Right lobe of liver (tissue), 4 donors: ENCODE results near the gene GSG1L.

ENCODE experiments used
- POLR2A ChIP-seq: fragments of 450-650 bp; IDR thresholded peaks from one replicate; pipeline ENCODE4 v1.6.1; 2017; ENCODE audit warnings: antibody characterized with exemption, mild to moderate bottlenecking
- TF ChIP-seq, protein P1 (sequence below), 4 donors: fragments of 200-600 bp in 3 of 4; fragments of 450-650 bp in 1 of 4; IDR thresholded peaks; one replicate each; pipeline versions ENCODE4 v1.5.1 to v1.8.0; 2016 to 2022; ENCODE audit warnings: antibody characterized with exemption in 4 of 4, mild to moderate bottlenecking in 2 of 4
- donor health status: DM: no; HTN: no; CAD: no.
- donor health status: DM: no; HTN: no; CAD: no.
- donor health status: DM: no; HTN: yes; CAD: no.

GRCh38 chr16:28085389-28086171 is 22.1 kb upstream of the GSG1L start:
- TF ChIP-seq, protein P1, sequence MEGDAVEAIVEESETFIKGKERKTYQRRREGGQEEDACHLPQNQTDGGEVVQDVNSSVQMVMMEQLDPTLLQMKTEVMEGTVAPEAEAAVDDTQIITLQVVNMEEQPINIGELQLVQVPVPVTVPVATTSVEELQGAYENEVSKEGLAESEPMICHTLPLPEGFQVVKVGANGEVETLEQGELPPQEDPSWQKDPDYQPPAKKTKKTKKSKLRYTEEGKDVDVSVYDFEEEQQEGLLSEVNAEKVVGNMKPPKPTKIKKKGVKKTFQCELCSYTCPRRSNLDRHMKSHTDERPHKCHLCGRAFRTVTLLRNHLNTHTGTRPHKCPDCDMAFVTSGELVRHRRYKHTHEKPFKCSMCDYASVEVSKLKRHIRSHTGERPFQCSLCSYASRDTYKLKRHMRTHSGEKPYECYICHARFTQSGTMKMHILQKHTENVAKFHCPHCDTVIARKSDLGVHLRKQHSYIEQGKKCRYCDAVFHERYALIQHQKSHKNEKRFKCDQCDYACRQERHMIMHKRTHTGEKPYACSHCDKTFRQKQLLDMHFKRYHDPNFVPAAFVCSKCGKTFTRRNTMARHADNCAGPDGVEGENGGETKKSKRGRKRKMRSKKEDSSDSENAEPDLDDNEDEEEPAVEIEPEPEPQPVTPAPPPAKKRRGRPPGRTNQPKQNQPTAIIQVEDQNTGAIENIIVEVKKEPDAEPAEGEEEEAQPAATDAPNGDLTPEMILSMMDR (IDR thresholded peaks at IDR 0.05): no peak
- no peak for TF ChIP-seq POLR2A
